K562 (cell line): Measurements from ENCODE around the gene PPM1D. TPM values are rescaled to one million over a fixed set of nuclear protein-coding genes. Genes with fewer than 3 reads are reported as not detected.

Source experiments
- ATAC-seq: fragments of 200-7000 bp; cut with Tn5 transposase; 3 replicates; pipeline ENCODE4 v1.9.1; 2020; ENCODE audit warnings: moderate library complexity
- BruUV-seq: library from RNA; stranded (reverse); fragments of 400-500 nt; replicated peaks from 2 replicates; lab custom pipeline; 2021; lab: Mats Ljungman, UMichigan
- CTCF ChIA-PET: fragments of 300-600 bp; formaldehyde crosslinking; extraction: SDS; loops from one replicate; lab custom pipeline; 2021; ENCODE audit warnings: low intra/inter-chr PET ratio; lab: Yijun Ruan, JAX
- POLR2A ChIA-PET: fragments of 300-600, 350-650 bp; sonication (Branson Sonifier 250); formaldehyde crosslinking; extraction: SDS; loops from one replicate; lab custom pipeline; 2021; ENCODE audit warnings: antibody characterized with exemption, inconsistent platforms; lab: Yijun Ruan, JAX
- DNase-seq, 4 experiments: peaks; one replicate each; pipeline versions ENCODE4 v3.0.0 to v3.0.0-alpha.2; 2011 to 2018; ENCODE audit warnings: low spot score in 3 of 4, mixed read lengths in 3 of 4; ENCODE audit errors: extremely low read depth in 1 of 4
- FAIRE-seq: peaks from 2 replicates; lab custom pipeline; 2011; peaks lifted over from hg19 to GRCh38; lab: Jason Lieb, UNC
- H2AFZ ChIP-seq: 2 replicates; pipeline ENCODE4 v1.6.0; 2011; ENCODE audit warnings: low read depth, low read length, control low read depth, inconsistent platforms
- H3K27ac ChIP-seq: fragments of 200-600 bp; 3 replicates; pipeline ENCODE4 v1.8.0; 2011; ENCODE audit warnings: low read depth, mild to moderate bottlenecking, control low read depth, inconsistent platforms, low read length, moderate library complexity, mixed read lengths; ENCODE audit errors: extremely low read depth
- H3K27me3 ChIP-seq, 2 experiments: fragments of 300-600 bp in 1 of 2; 2 replicates in 1 of 2; 3 replicates in 1 of 2; pipeline versions ENCODE4 v1.6.0 to v1.8.0; 2011; ENCODE audit warnings: inconsistent platforms in 2 of 2, low read length in 2 of 2, mild to moderate bottlenecking in 1 of 2, mixed read lengths in 1 of 2, moderate library complexity in 1 of 2; ENCODE audit not compliant: control insufficient read depth in 2 of 2, insufficient read depth in 2 of 2
- H3K36me3 ChIP-seq: fragments of 300-600 bp; 3 replicates; pipeline ENCODE4 v1.8.0; 2011; ENCODE audit warnings: mild to moderate bottlenecking, low read length, inconsistent platforms; ENCODE audit not compliant: control insufficient read depth, insufficient read depth
- H3K4me1 ChIP-seq, 2 experiments: fragments of 200-600 bp in 1 of 2; replicated peaks in 1 of 2; 2 replicates in 1 of 2; 3 replicates in 1 of 2; pipeline versions ENCODE4 v1.5.1 to v1.8.0; 2011; ENCODE audit warnings: inconsistent platforms in 2 of 2, low read length in 2 of 2, mild to moderate bottlenecking in 1 of 2, mixed read lengths in 1 of 2, moderate library complexity in 1 of 2; ENCODE audit not compliant: control insufficient read depth in 2 of 2, insufficient read depth in 2 of 2
- H3K4me2 ChIP-seq: 2 replicates; pipeline ENCODE4 v1.6.1; 2011; ENCODE audit warnings: low read length, control low read depth, inconsistent platforms, mixed read lengths; ENCODE audit not compliant: insufficient read depth
- H3K4me3 ChIP-seq: fragments of 200-600 bp; sonication (generic), shearing (Covaris generic); 2 replicates; pipeline ENCODE4 v1.5.1; 2016; ENCODE audit warnings: control low read depth, inconsistent platforms
- H3K79me2 ChIP-seq: fragments of 200-600 bp; 3 replicates; pipeline ENCODE4 v1.8.0; 2011; ENCODE audit warnings: low read length, inconsistent platforms; ENCODE audit not compliant: control insufficient read depth, insufficient read depth
- H3K9ac ChIP-seq, 2 experiments: 2 replicates each; pipeline versions ENCODE4 v1.6.0 to v1.6.1; 2011; ENCODE audit warnings: low read depth in 2 of 2, low read length in 2 of 2, control low read depth in 1 of 2, inconsistent platforms in 1 of 2, mild to moderate bottlenecking in 1 of 2, mixed read lengths in 1 of 2; ENCODE audit not compliant: insufficient read depth in 1 of 2
- H3K9me1 ChIP-seq: one replicate; pipeline ENCODE4 v1.6.0; 2011; ENCODE audit warnings: inconsistent platforms, mild to moderate bottlenecking, low read length, moderate library complexity; ENCODE audit not compliant: control insufficient read depth, insufficient read depth
- H3K9me3 ChIP-seq: replicated peaks from 2 replicates; pipeline ENCODE4 v1.5.1; 2011; ENCODE audit warnings: low read depth, low read length, inconsistent platforms; ENCODE audit not compliant: control insufficient read depth, insufficient read depth
- H4K20me1 ChIP-seq: replicated peaks from 2 replicates; pipeline ENCODE4 v1.6.1; 2011; ENCODE audit warnings: low read length, inconsistent platforms, mixed read lengths; ENCODE audit not compliant: control insufficient read depth, insufficient read depth
- BRD9 ChIP-seq: fragments of 450-650 bp; IDR thresholded peaks from 2 replicates; pipeline ENCODE4 v1.6.1; 2018; ENCODE audit warnings: low read depth; ENCODE audit not compliant: partially characterized antibody
- DNMT1 ChIP-seq: fragments of 450-650 bp; IDR thresholded peaks from 2 replicates; pipeline ENCODE4 v1.6.1; 2016; ENCODE audit warnings: antibody characterized with exemption, mild to moderate bottlenecking
- PYGO2 ChIP-seq: fragments of 450-650 bp; IDR thresholded peaks from 2 replicates; pipeline ENCODE4 v1.6.1; 2016; ENCODE audit warnings: mild to moderate bottlenecking, missing genetic modification characterization, moderate library complexity, missing compliant biosample characterization
- RBM39 ChIP-seq: fragments of 200-400 bp; formaldehyde crosslinking; optimal IDR thresholded peaks from 2 replicates; pipeline ENCODE3; 2018; ENCODE audit warnings: low read depth, low read length
- SREBF1 ChIP-seq: fragments of 150-350 bp; IDR thresholded peaks from 2 replicates; pipeline ENCODE4 v1.6.1; 2014; ENCODE audit warnings: antibody characterized with exemption, low read depth, low read length, borderline replicate concordance
- TAF1 ChIP-seq: IDR thresholded peaks from 2 replicates; pipeline ENCODE4 v1.6.1; 2011; ENCODE audit warnings: mild to moderate bottlenecking, low read length, moderate library complexity; ENCODE audit not compliant: insufficient read depth, control insufficient read depth, severe bottlenecking; ENCODE audit errors: extremely low read depth
- U2AF1 ChIP-seq: fragments of 200-400 bp; formaldehyde crosslinking; optimal IDR thresholded peaks from 2 replicates; pipeline ENCODE3; 2017; ENCODE audit warnings: mild to moderate bottlenecking, low read depth, low read length, moderate library complexity
- ZNF316 ChIP-seq: fragments of 450-650 bp; IDR thresholded peaks from 2 replicates; pipeline ENCODE4 v1.6.1; 2016
- ZNF324 ChIP-seq: fragments of 250-450 bp; sonication (Bioruptor Pico); IDR thresholded peaks from 2 replicates; pipeline ENCODE4 v1.4.0; 2020; ENCODE audit warnings: mild to moderate bottlenecking
- ZNF695 ChIP-seq: fragments of 450-650 bp; formaldehyde crosslinking; IDR thresholded peaks from 2 replicates; pipeline ENCODE4 v1.4.0; 2020; ENCODE audit warnings: mild to moderate bottlenecking, moderate library complexity
- WGBS: fragments of 100-300 bp; shearing (Covaris generic); methylation state at CpG from one replicate; pipeline ENCODE4 v1.1.6; 2016; ENCODE audit warnings: low coverage, mixed read lengths; ENCODE audit not compliant: insufficient coverage; ENCODE audit errors: missing lambda C conversion rate; 5-methylcytosine and 5-hydroxymethylcytosine counted together
- in situ Hi-C: fragments of 300-500 bp; cut with MboI; formaldehyde crosslinking; loops from 4 replicates; pipeline ENCODE4 v1.15.0; 2018; ENCODE audit warnings: inconsistent platforms, mixed read lengths
- intact Hi-C: fragments of 100-400 bp; cut with micrococcal nuclease; formaldehyde crosslinking; loops from 2 replicates; pipeline ENCODE4 v1.14.2; 2022
- polyA plus RNA-seq, 8 experiments: library from polyadenylated mRNA; depleted of rRNA in 4 of 8; stranded (reverse) in 5 of 8; unstranded in 3 of 8; fragments of >200 nt; fragmentation: Nextera tagmentation in 2 of 8; fragmentation: Illumina TruSeq in 1 of 8; extraction: Ambion mirVana in 2 of 8; extraction: Trizol in 1 of 8; gene quantifications; 2 replicates each; pipeline versions ENCODE4 v1.2.1 to v1.2.3, GENCODE V29; 2011 to 2014; ENCODE audit warnings: inconsistent platforms in 1 of 8, missing spikeins in 1 of 8
- total RNA-seq, 7 experiments: library from RNA; depleted of rRNA in 6 of 7; stranded (reverse); fragments of >200 nt in 6 of 7; fragmentation: Illumina TruSeq in 2 of 7; extraction: Trizol in 2 of 7; gene quantifications; 2 replicates each; pipeline versions ENCODE4 v1.2.1 to v1.2.3, GENCODE V29; 2011 to 2021; ENCODE audit warnings: low replicate concordance in 1 of 7
- TF ChIP-seq, protein P1 (sequence below), 3 experiments: fragments of 200-800 bp in 1 of 3; fragments of 250-450 bp in 1 of 3; fragments of 450-650 bp in 1 of 3; sonication (Bioruptor Pico) in 1 of 3; sonication (Bioruptor generic) in 1 of 3; formaldehyde crosslinking in 1 of 3; IDR thresholded peaks; 2 replicates each; pipeline versions ENCODE4 v1.6.1 to v1.8.0; 2016 to 2022; ENCODE audit warnings: mild to moderate bottlenecking in 2 of 3, missing genetic modification characterization in 2 of 3, missing compliant biosample characterization in 1 of 3, moderate library complexity in 1 of 3

PPM1D gene
- total and polyA plus RNA-seq, 9 of the 15 experiments (the other 6 are each of a cell fraction or from before 2014, with no cell fraction given), result 2.1 to 19.0 (median 7.8) TPM

- Histone ChIP-seq H3K9me3 (no peaks in the 10 kb centered on the region), H3K79me2 (no peaks in the 10 kb centered on the region), H4K20me1 (no peaks in the 10 kb centered on the region), H3K4me1 (no peaks in the 10 kb centered on the region; a peak in 1 of 5 replicates), H3K27me3 (no peaks in the 10 kb centered on the region), H2AFZ (no peak overlapping the region), H3K9ac (no peak overlapping the region), H3K4me2 (no peak overlapping the region), H3K4me3 (no peak overlapping the region), H3K27ac (no peak overlapping the region), H3K36me3 (peaks cover 21% of the 10 kb centered on the region; the same call in 1 of the 3 replicates), H3K9me1 (no peaks in the 10 kb centered on the region)
- ATAC-seq (no peak), DNase-seq (no peak), FAIRE-seq (no peak)
- intact Hi-C loops, result no loop called here
- TF ChIP-seq TAF1, result no peak
- no peak for TF ChIP-seq ZNF695
- no peak for TF ChIP-seq BRD9
- no peak for TF ChIP-seq DNMT1
- TF ChIP-seq, protein P1, sequence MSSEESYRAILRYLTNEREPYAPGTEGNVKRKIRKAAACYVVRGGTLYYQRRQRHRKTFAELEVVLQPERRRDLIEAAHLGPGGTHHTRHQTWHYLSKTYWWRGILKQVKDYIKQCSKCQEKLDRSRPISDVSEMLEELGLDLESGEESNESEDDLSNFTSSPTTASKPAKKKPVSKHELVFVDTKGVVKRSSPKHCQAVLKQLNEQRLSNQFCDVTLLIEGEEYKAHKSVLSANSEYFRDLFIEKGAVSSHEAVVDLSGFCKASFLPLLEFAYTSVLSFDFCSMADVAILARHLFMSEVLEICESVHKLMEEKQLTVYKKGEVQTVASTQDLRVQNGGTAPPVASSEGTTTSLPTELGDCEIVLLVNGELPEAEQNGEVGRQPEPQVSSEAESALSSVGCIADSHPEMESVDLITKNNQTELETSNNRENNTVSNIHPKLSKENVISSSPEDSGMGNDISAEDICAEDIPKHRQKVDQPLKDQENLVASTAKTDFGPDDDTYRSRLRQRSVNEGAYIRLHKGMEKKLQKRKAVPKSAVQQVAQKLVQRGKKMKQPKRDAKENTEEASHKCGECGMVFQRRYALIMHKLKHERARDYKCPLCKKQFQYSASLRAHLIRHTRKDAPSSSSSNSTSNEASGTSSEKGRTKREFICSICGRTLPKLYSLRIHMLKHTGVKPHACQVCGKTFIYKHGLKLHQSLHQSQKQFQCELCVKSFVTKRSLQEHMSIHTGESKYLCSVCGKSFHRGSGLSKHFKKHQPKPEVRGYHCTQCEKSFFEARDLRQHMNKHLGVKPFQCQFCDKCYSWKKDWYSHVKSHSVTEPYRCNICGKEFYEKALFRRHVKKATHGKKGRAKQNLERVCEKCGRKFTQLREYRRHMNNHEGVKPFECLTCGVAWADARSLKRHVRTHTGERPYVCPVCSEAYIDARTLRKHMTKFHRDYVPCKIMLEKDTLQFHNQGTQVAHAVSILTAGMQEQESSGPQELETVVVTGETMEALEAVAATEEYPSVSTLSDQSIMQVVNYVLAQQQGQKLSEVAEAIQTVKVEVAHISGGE (CRISPR knock-in tag; IDR thresholded peaks at IDR 0.05), result peak in 1 of 3 experiments; percentile 60; a peak in 1 of 6 replicates
- no peak for TF ChIP-seq ZNF324 (CRISPR knock-in tag)
- TF ChIP-seq PYGO2 (tag), result no peak
- TF ChIP-seq U2AF1, result no peak
- TF ChIP-seq RBM39, result no peak
- TF ChIP-seq ZNF316, result 0 out of 2 replicates have a peak, but pooled peaks have one; percentile 10
- TF ChIP-seq SREBF1, result no peak
- CTCF ChIA-PET, result no interaction called here
- in situ Hi-C loops, result no loop called here
- POLR2A ChIA-PET, result no interaction called here
- BruUV-seq, result no TSS peak
- WGBS, result 43% methylated on average over 1 of the region's 1 CpG
These were observed 64.0 kb downstream of the PPM1D start for GRCh38 chr17:60664022-60664421.
